KMS-11 (cell line): Measurements from ENCODE around the gene PILRA.

ENCODE experiments used
- H2AFZ ChIP-seq: fragments of 200-600 bp; sonication (generic); 2 replicates; pipeline ENCODE4 v1.6.1; 2016; ENCODE audit warnings: antibody characterized with exemption, mixed run types, low read depth
- H3K27ac ChIP-seq: fragments of 200-600 bp; sonication (generic); 2 replicates; pipeline ENCODE4 v1.6.1; 2016; ENCODE audit warnings: mild to moderate bottlenecking, mixed run types
- H3K27me3 ChIP-seq: fragments of 200-600 bp; sonication (generic); 2 replicates; pipeline ENCODE4 v1.6.1; 2017; ENCODE audit warnings: mild to moderate bottlenecking, low read depth, mixed run types, moderate library complexity; ENCODE audit not compliant: insufficient read depth
- H3K36me3 ChIP-seq: fragments of 200-600 bp; sonication (generic); 2 replicates; pipeline ENCODE4 v1.6.1; 2017; ENCODE audit warnings: mild to moderate bottlenecking, mixed run types; ENCODE audit not compliant: insufficient read depth
- H3K4me1 ChIP-seq: fragments of 200-600 bp; sonication (generic); 2 replicates; pipeline ENCODE4 v1.6.1; 2016; ENCODE audit warnings: mild to moderate bottlenecking, low read depth, mixed run types; ENCODE audit not compliant: poor library complexity, severe bottlenecking
- H3K4me2 ChIP-seq: fragments of 200-600 bp; sonication (generic); 2 replicates; pipeline ENCODE4 v1.7.0; 2016; ENCODE audit warnings: mild to moderate bottlenecking, mixed run types
- H3K4me3 ChIP-seq: fragments of 200-600 bp; sonication (generic); IDR thresholded peaks from 2 replicates; pipeline ENCODE4 v1.6.1; 2017; ENCODE audit warnings: low read depth, low read length, mixed read lengths; ENCODE audit not compliant: insufficient read depth
- H3K79me2 ChIP-seq: fragments of 200-600 bp; sonication (generic); 2 replicates; pipeline ENCODE4 v1.6.1; 2016; ENCODE audit warnings: low read depth, mixed run types; ENCODE audit not compliant: insufficient read depth
- H3K9ac ChIP-seq: fragments of 200-600 bp; sonication (generic); 2 replicates; pipeline ENCODE4 v1.6.1; 2016; ENCODE audit warnings: mild to moderate bottlenecking, mixed run types
- H4K20me1 ChIP-seq: fragments of 200-600 bp; sonication (generic); 2 replicates; pipeline ENCODE4 v1.6.1; 2016; ENCODE audit warnings: mild to moderate bottlenecking, mixed run types; ENCODE audit not compliant: insufficient read depth
- CTCF ChIP-seq: fragments of 200-600 bp; sonication (generic); conservative IDR thresholded peaks from 2 replicates; pipeline ENCODE4 v1.6.1; 2017; ENCODE audit warnings: low read depth, mild to moderate bottlenecking, antibody characterized with exemption, low read length, moderate library complexity, mixed read lengths

The PILRA gene

GRCh38 chr7:100390286-100391009 is 17.2 kb downstream of the PILRA start:
- TF ChIP-seq CTCF, result no peak
- Histone ChIP-seq H3K4me3 (no peak overlapping the region), H3K4me2 (no peak overlapping the region), H3K27ac (no peak overlapping the region), H3K4me1 (peaks cover 7% of the 10 kb centered on the region), H3K27me3 (peaks cover 5% of the 10 kb centered on the region; the same call in 1 of the 2 replicates), H3K36me3 (no peaks in the 10 kb centered on the region), H4K20me1 (no peaks in the 10 kb centered on the region), H2AFZ (no peak overlapping the region), H3K9ac (no peak overlapping the region), H3K79me2 (no peaks in the 10 kb centered on the region)

DNA sequence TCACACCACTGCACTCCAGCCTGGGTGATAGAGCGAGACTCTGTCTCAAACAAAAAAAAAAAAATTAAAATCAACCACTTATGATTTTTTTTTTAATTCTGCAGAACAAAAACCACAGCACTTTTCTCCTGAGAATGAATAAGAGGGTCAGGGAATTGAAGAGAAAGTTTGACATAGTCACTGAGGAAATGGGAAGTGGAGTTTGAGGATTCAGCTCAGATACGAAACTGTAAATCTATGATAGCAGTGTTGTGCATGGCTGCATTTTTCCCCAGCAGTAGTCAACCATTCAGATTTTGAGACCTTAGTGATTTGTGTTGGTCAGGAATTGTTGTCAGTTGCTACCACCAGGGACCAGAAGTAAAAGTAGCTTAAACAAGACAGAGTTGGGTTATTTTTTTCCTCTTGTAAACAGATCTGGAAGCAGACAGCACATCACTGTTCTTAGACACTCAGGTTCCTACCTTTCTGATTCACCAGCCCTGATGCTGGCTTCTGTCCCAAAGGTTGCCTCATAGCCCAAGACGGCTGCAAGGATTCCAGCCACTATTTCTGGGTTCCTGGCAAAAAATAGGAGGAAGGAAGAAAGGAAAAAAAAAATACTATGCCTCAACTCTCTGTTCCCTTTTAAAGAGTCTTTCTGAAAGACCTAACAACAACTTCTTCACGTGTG is 20.1 kb downstream of the PILRA start:
- no peak overlapping the region for H3K4me3 ChIP-seq
- no peaks in the 10 kb centered on the region for H3K79me2 ChIP-seq
- H3K27me3 ChIP-seq, result peaks cover 13% of the 10 kb centered on the region
- H3K4me1 ChIP-seq, result peaks cover 34% of the 10 kb centered on the region
- no peak overlapping the region for H3K27ac ChIP-seq
- TF ChIP-seq CTCF, result no peak
- H2AFZ ChIP-seq, result no peak overlapping the region
- no peak overlapping the region for H3K4me2 ChIP-seq
- no peaks in the 10 kb centered on the region for H4K20me1 ChIP-seq
- no peaks in the 10 kb centered on the region for H3K36me3 ChIP-seq
- no peak overlapping the region for H3K9ac ChIP-seq

- Histone ChIP-seq H3K27ac (no peak overlapping the region), H3K9ac (no peak overlapping the region), H3K36me3 (no peaks in the 10 kb centered on the region), H3K4me1 (peaks cover 34% of the 10 kb centered on the region), H2AFZ (no peak overlapping the region), H3K79me2 (no peaks in the 10 kb centered on the region), H4K20me1 (no peaks in the 10 kb centered on the region), H3K4me3 (no peak overlapping the region), H3K4me2 (no peak overlapping the region), H3K27me3 (peaks cover 19% of the 10 kb centered on the region)
- no peak for TF ChIP-seq CTCF
These were observed 20.8 kb downstream of the PILRA start for GRCh38 chr7:100394077-100394476.

GRCh38 chr7:100396421-100396982 is 23.2 kb downstream of the PILRA start:
- Histone ChIP-seq H3K9ac (no peak overlapping the region), H2AFZ (no peak overlapping the region), H3K4me3 (no peak overlapping the region), H3K79me2 (no peaks in the 10 kb centered on the region), H3K27ac (peak overlapping the region; percentile 55), H3K36me3 (no peaks in the 10 kb centered on the region), H4K20me1 (no peaks in the 10 kb centered on the region), H3K27me3 (peaks cover 29% of the 10 kb centered on the region), H3K4me2 (peak overlapping the region; percentile 85), H3K4me1 (peaks cover 34% of the 10 kb centered on the region)
- no peak for TF ChIP-seq CTCF
